DOHH2 (cell line): Measurements from ENCODE around the gene LBR.

ENCODE experiments used
- H3F3A ChIP-seq: fragments of 200-600 bp; sonication (generic), shearing (Covaris generic); 2 replicates; pipeline ENCODE4 v1.6.0; 2016; ENCODE audit warnings: antibody characterized with exemption, mild to moderate bottlenecking; ENCODE audit not compliant: control insufficient read depth, insufficient read depth
- H3K27ac ChIP-seq: fragments of 200-600 bp; sonication (generic); 2 replicates; pipeline ENCODE4 v1.5.1; 2014; ENCODE audit warnings: low read depth, mild to moderate bottlenecking, low read length, moderate library complexity
- H3K27me3 ChIP-seq: fragments of 200-600 bp; sonication (generic); 2 replicates; pipeline ENCODE4 v1.6.1; 2014; ENCODE audit warnings: mild to moderate bottlenecking, low read length, mixed read lengths; ENCODE audit not compliant: control insufficient read depth
- H3K36me3 ChIP-seq: fragments of 200-600 bp; sonication (generic); 2 replicates; pipeline ENCODE4 v1.6.1; 2014; ENCODE audit warnings: mild to moderate bottlenecking, low read length, moderate library complexity, mixed read lengths; ENCODE audit not compliant: control insufficient read depth
- H3K4me1 ChIP-seq: fragments of 200-600 bp; sonication (generic); 2 replicates; pipeline ENCODE4 v1.6.1; 2014; ENCODE audit warnings: mild to moderate bottlenecking, low read length, mixed read lengths; ENCODE audit not compliant: control insufficient read depth
- H3K4me2 ChIP-seq: fragments of 200-600 bp; sonication (generic); 2 replicates; pipeline ENCODE4 v1.6.0; 2014; ENCODE audit warnings: mild to moderate bottlenecking, low read length, moderate library complexity
- H3K4me3 ChIP-seq: fragments of 200-600 bp; sonication (generic); 2 replicates; pipeline ENCODE4 v1.5.1; 2014; ENCODE audit warnings: mild to moderate bottlenecking, low read length, mixed read lengths
- H3K79me2 ChIP-seq: fragments of 200-600 bp; sonication (generic); 2 replicates; pipeline ENCODE4 v1.6.1; 2014; ENCODE audit warnings: mild to moderate bottlenecking, low read length, mixed read lengths; ENCODE audit not compliant: control insufficient read depth
- H3K9me2 ChIP-seq: fragments of 200-600 bp; sonication (generic); replicated peaks from 2 replicates; pipeline ENCODE4 v1.6.1; 2014; ENCODE audit warnings: mild to moderate bottlenecking, low read length, mixed read lengths; ENCODE audit not compliant: control insufficient read depth
- H3K9me3 ChIP-seq: fragments of 200-600 bp; sonication (generic); 2 replicates; pipeline ENCODE4 v1.6.1; 2014; ENCODE audit warnings: antibody characterized with exemption, low read length, mixed read lengths; ENCODE audit not compliant: control insufficient read depth, insufficient read depth
- H4K20me1 ChIP-seq: fragments of 200-600 bp; sonication (generic); 2 replicates; pipeline ENCODE4 v1.6.0; 2014; ENCODE audit warnings: low read depth, mild to moderate bottlenecking, antibody characterized with exemption, low read length, moderate library complexity; ENCODE audit not compliant: control insufficient read depth, insufficient read depth
- CTCF ChIP-seq: fragments of 200-600 bp; sonication (generic); IDR thresholded peaks from one replicate; pipeline ENCODE4 v1.5.1; 2014; ENCODE audit warnings: antibody characterized with exemption, mild to moderate bottlenecking, low read depth, low read length; ENCODE audit not compliant: poor library complexity, severe bottlenecking
- EZH2phosphoT487 ChIP-seq: fragments of 200-600 bp; sonication (generic); IDR thresholded peaks from 2 replicates; pipeline ENCODE4 v1.6.1; 2017; ENCODE audit warnings: borderline replicate concordance, mild to moderate bottlenecking, antibody characterized with exemption, low read length, moderate library complexity, mixed read lengths

The LBR gene

GRCh38 chr1:225454733-225455132 lies 26.9 kb upstream of the LBR start:
- Histone ChIP-seq H3K4me2 (no peak overlapping the region), H3K36me3 (no peaks in the 10 kb centered on the region), H3K27me3 (no peaks in the 10 kb centered on the region; the same call in 1 of the 2 replicates), H3K27ac (no peak overlapping the region), H3K4me3 (no peak overlapping the region), H3K4me1 (peaks cover 5% of the 10 kb centered on the region), H3K79me2 (no peaks in the 10 kb centered on the region), H4K20me1 (no peaks in the 10 kb centered on the region), H3F3A (no peaks in the 10 kb centered on the region), H3K9me3 (no peaks in the 10 kb centered on the region), H3K9me2 (no peaks in the 10 kb centered on the region)
- TF ChIP-seq EZH2phosphoT487: no peak
- TF ChIP-seq CTCF: no peak

- Histone ChIP-seq H4K20me1 (no peaks in the 10 kb centered on the region), H3K27me3 (no peaks in the 10 kb centered on the region; the same call in 1 of the 2 replicates), H3K36me3 (no peaks in the 10 kb centered on the region), H3K79me2 (no peaks in the 10 kb centered on the region), H3K27ac (no peak overlapping the region), H3F3A (no peaks in the 10 kb centered on the region), H3K4me1 (peaks cover 5% of the 10 kb centered on the region), H3K9me3 (no peaks in the 10 kb centered on the region), H3K4me3 (no peak overlapping the region), H3K4me2 (no peak overlapping the region), H3K9me2 (no peaks in the 10 kb centered on the region)
- TF ChIP-seq CTCF: no peak
Measured at GRCh38 chr1:225453797-225454648, 26.2 kb upstream of the LBR start.

DNA sequence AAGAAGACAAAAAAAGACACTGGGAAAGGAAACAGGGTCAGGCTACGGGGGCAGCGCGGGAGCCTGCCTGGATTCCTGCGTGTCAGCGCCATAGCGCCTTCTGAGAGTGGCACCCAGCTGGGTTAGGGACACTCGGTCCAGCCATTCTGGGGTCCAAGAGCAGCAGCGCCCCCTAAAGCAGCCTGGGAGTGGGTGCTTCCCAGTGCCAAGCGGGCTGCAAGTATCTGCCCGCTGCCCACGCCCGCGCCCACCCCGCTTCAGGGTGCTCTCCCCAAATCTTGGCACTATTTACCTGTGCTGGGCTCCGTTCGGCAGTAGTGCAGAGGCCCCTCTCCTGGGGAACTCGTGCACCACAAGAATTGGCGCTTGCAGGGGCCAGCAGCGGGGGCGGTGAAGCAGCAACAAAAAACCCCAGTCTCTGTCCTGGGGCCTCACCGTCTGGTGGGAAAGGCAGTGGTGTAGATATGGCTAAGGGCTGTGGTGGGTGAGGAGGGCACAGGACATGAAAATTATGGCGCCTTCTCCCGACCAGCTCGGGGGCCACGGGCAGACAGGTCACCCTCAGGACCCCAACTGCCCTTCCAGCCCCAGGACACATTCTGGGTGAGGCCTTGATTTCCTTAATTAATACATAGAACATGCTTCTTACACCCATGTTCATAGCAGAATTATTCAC lies 24.1 kb upstream of the LBR start:
- Histone ChIP-seq H3K27ac (no peak overlapping the region), H3K4me3 (no peak overlapping the region), H3K9me3 (no peaks in the 10 kb centered on the region), H4K20me1 (no peaks in the 10 kb centered on the region), H3K36me3 (no peaks in the 10 kb centered on the region), H3F3A (no peaks in the 10 kb centered on the region), H3K9me2 (no peaks in the 10 kb centered on the region), H3K79me2 (no peaks in the 10 kb centered on the region), H3K27me3 (no peaks in the 10 kb centered on the region), H3K4me1 (peaks cover 5% of the 10 kb centered on the region), H3K4me2 (no peak overlapping the region)
- TF ChIP-seq CTCF: peak; percentile 17
- no peak for TF ChIP-seq EZH2phosphoT487
